HG03045 (cell line): Measurements from ENCODE around the gene ST6GALNAC5.

Source experiments
- ATAC-seq: cut with Tn5 transposase; IDR thresholded peaks from one replicate; pipeline ENCODE4 v1.9.1; 2021; ENCODE audit warnings: mild to moderate bottlenecking, moderate library complexity; ENCODE audit not compliant: unreplicated experiment

Gene ST6GALNAC5

DNA sequence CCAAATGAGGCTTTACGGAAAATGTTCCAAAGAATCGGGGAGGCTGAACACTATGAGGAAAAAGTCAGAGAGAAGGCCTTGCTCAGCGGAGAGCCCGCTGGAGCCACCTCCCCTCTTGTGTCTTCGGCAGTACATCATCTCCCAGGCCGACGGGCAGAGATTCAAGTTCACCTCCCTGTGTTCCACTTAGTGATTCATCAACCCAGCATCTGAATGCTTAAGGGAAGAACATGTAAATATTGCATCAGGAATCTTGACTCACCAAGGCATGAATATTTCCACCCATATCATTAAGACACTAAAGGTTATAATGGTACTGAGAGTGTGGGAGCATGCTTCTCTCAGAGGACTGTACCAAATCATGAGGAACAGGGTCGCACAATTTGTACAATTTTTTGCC, 172.5 kb downstream of the ST6GALNAC5 start:
- no peak for ATAC-seq

DNA sequence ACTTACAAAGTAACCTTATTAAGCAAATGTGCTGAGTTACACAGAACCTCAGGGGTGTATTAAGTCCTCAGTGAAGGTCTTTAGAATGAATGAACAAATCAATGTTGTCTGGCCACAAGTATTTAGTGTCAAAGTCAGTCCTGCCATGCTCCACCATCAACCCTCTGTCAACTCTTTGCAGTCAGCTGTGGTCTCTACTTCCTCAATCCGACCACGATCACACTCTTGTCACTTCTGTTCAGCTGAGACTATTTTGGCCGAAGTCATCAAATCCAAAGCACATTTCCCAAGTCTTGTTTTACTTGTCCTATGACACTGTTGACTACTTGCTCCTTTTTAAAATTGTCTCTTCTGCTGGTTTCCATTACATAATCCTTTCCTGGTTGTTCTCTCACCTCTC, 173.5 kb downstream of the ST6GALNAC5 start:
- no peak for ATAC-seq

DNA sequence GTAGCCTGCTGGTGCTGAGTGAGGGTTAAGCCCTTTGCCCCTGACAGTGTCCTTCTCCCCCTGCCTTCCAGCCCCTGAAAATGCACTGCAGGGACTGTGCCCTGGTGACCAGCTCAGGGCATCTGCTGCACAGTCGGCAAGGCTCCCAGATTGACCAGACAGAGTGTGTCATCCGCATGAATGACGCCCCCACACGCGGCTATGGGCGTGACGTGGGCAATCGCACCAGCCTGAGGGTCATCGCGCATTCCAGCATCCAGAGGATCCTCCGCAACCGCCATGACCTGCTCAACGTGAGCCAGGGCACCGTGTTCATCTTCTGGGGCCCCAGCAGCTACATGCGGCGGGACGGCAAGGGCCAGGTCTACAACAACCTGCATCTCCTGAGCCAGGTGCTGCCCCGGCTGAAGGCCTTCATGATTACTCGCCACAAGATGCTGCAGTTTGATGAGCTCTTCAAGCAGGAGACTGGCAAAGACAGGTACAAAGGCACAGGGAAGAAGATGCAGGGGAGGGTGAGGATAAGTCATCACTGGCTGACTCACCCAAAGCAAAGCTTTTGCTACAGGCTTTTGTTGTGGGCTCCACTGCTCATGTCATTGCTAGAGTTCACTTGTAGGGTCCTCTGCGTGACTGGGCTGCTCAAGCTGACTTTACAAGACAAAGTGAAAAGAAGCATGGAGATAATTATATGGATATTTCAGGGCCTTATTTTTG, 177.0 kb downstream of the ST6GALNAC5 start:
- ATAC-seq, result no peak

DNA sequence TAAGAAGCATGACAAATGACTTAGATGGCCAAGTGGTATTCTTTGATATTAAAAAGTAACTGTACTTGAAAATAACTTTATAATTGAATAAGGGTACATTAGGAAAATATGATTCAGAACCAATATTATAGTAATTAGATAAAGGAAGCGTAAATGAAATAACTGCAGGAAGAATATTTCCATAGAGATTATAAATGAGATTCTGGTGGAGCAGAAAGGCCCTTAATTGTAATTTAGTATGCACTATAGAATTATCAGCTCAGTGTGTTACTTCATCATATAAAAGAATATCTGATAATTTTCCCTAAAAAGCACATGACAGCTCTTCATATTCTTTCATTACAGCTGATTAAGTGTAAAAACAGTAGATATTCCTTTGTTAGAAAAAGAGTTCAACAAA, 180.3 kb downstream of the ST6GALNAC5 start:
- ATAC-seq, result no peak

DNA sequence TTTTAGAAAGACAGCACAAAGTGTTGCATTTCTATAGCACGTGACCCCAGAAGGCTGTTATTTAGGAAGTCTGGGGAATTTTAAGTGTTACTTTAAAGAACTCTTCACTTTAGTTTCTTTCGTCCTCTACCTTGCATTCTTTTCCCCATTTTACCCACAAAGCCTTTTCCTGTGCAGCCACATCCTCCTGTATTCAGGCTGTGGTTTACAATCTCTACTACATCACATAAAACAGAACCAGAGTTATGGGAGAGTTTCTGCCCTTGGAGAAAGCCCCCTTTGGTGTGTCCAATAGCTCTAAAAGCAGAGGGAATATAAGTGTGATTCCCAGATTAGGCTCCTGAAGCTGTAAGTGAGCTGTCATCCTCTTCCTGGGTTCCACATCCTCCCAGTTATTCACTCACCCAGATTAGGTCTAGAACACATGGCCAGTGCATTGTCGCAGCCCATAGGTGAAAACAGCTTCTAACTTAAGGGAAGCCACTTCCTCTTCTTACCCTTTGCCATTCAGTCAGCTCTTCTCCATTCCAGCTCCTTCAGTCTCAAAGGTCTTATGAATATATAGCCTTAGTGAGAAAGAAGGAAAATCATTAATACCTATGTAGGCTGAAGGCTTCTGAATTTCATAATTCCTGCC, 180.8 kb downstream of the ST6GALNAC5 start:
- ATAC-seq, result no peak

DNA sequence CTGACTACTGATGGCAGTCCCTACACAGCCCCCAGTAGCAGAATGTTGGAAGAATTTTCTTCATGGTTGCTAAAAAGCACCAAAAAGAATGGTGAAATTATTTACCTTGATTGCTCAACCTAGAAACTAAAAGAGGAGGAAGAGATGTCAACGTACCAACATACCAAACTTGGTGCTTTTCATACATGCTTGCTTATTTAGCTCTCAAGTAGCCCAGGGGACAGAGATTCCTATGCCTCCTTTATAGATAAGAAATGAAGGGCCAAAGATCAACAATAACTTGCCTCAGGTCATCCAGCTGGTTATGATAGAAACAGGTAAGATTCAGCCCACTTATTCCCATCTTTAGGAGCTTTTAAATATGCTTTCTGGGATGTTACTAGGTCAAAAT, 181.3 kb downstream of the ST6GALNAC5 start:
- ATAC-seq, result no peak

DNA sequence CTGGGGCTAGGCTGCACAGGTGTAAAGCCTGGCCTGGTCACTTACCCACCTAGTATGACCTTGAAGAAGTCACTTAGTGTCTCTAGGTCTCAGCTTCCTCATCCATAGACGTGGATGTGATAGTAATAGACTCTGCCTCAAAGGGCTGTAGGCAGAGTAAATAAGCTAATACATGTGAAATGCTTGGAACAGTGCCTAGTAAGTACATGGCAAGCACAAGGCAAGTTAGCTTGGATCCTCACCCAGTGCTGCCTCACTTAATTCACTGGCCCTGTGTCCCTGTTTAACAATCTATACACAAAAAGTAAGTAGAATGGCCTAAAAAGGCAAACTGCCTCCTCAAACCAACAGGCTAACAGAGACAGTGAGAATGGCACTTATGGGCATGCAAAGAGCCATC, 184.1 kb downstream of the ST6GALNAC5 start:
- ATAC-seq, result no peak

DNA sequence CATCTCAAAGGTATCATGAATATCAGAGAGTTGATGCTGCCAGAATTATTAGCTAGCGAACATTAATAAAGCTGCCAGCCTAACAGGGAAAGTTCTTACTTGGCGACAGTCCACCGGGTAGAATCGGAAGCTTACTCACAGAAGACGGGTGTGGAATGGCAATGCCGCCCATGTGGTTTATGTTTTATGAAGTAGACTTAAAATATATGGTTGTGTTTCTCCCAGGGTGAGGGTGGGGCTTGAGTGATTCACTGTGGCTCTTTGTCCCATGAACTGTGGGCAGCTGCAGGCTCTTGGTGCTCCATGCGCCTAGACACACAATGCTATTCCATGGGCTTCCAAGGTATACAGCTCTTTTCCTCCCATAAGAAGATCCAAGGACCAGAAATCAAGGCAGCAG, 189.2 kb downstream of the ST6GALNAC5 start:
- no peak for ATAC-seq

DNA sequence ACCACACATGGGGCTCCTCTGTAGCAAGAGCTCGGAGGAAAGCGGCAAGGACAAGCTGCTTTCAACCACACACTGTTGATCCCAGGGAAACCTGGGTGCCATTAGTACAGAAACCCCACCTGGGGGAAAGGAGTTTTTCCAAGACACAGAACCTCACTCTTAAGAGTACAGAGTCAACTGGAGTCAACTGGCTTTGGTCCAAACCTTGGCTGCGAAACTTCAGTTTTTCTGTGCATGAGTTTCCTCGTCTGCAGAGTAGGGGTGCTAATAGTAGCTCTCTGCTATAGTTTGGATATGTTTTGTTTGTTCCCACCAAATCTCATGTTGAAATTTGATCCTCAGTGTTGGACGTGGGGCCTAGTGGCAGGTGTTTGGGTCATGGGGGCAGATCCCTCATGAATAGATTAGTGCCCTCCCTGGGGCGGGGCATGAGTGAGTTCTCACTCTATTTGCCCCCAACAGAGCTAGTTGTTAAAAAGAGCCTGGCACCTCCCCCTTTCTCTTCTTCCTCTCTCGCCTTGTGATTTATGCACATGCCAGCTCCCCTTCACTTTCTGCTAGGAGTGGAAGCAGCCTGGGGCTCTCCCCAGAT, 190.8 kb downstream of the ST6GALNAC5 start:
- ATAC-seq, result no peak

DNA sequence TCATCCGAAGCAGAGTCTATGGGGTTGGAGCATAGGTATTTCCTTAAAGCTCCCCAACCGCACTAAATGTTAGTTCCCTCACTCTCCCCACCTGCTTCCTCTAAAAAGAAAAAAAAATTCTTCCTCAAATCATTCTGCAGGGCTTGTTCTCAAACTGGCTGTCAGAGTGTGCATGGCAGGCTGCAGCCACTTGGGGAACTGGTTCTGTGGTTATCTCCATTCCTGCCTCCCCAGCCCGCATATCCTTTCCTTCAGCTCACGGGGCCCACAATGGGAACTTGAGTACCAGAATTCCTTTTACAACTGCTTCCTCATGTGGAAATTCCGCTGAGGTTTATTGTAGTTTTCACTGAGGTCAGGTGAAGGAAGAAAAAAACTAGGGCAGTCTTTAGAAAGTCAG, 192.7 kb downstream of the ST6GALNAC5 start:
- ATAC-seq, result no peak

DNA sequence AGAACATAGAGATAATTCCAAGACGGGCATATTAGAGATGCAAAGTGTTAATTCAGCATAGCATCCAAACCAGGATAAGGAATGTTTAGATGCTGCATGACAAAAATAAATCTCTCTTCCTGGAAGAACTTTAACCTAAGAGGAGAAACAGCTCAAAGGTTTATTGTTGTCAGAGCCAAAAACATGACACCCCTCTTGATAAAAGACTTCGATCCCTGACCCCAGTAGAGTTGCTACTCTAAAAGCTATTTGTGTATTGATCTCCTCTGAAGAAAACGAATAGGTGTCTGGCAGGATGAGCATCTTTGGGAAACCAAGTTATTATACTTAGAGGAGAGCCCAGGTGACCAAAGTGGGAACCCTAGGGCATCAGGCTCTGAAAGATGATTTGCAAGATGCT, 193.9 kb downstream of the ST6GALNAC5 start:
- no peak for ATAC-seq

DNA sequence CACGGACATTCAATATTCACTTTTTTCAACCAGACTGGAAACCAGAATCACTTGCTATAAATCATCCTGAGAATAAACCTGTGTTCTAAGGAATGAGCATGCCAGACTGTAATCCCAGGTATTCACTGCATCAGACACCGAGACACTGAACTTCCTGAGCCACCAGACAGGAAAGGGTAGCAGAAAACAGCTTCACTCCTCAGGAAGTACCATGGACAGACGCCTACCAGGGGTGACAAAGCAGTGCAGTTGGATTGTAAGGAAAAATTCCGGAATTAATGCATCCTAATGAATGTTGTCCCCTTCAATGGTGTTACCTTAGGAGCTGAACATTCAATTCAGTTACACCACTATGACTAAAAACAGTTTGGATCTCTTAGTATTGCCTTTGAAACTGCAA, 195.8 kb downstream of the ST6GALNAC5 start:
- no peak for ATAC-seq

DNA sequence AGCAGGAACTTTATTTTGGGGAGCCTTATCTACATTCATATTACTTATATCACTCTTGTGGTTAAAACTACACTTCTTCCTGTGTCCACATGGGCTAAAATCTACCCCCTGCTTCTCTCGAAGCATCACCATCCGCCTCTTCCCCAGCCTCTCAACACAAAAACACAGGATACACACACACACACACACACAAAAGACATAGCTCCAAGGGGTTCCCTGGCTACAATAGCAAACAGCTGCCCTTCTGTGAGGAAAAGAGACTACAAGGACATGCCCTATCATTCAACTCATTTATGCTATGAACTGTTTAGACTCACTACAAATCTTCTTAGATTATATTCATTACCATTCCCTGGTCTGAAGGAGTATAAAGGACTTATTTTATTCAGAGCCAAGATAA, 197.0 kb downstream of the ST6GALNAC5 start:
- no peak for ATAC-seq

DNA sequence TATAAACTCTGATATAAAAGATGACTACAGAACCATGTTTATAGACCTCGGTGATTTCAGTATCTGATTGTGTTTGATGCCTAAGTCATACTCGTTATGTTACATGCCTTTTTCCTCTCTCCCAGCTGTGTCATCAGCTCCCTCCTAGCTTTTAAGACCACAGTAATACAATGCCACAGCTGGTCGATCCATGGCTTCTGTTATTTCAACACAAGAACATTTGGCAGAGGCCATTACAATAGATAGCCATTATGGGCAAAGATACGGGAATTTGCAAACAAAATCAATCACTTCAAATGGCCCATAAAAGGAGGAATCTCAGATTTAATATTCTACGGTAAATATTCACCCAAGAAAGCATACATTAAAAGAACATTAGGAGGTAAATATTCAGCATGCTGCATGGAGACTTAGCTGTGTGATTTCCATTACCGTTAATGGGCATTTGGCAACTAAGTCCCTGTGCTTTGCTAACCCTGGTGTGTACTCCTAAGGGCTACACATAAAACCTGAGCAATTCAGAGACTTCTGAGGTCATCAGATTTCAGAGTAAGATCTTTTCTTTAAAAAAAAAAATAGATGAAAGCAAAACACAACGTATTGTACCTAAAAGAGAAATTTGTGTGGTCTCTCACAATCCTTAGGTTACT, 198.5 kb downstream of the ST6GALNAC5 start:
- no peak for ATAC-seq

DNA sequence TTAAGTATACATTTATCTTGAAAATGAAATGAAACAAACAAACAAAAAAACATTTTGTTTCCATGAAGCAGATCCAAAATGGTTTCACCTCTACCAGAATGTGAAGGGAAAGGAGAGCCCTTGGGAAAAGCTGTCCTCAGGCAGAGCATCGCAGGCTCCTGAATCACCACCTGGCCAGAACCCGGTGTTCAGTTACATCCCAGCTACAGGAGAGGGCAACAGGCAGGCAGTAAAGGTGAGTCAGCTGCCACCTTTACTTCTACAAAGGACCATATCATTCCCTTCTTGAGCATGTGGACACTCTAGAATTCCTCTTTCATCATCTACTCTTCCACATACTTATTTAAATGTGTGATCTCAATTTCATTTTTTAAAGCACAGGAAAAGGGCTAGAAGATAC, 200.7 kb downstream of the ST6GALNAC5 start:
- ATAC-seq, result no peak

DNA sequence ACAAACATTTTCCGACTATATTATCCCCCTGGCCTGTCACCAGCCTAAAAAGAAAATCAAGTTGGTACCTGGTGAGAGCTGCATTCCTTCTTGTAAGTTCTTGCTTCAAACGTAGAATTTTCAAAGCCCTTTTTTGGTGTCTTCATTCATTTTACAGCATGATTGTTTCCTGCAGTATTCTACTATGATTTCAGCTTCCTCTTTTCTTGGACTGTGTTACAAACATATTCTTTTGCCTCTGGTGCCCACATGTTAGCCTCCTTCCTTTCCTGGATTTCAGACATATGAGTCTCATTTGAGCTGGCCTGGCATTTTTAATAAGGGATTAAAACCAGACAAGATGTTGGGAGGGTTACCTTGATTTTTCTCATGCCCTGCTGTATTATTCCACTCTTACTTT, 209.5 kb downstream of the ST6GALNAC5 start:
- ATAC-seq, result no peak

DNA sequence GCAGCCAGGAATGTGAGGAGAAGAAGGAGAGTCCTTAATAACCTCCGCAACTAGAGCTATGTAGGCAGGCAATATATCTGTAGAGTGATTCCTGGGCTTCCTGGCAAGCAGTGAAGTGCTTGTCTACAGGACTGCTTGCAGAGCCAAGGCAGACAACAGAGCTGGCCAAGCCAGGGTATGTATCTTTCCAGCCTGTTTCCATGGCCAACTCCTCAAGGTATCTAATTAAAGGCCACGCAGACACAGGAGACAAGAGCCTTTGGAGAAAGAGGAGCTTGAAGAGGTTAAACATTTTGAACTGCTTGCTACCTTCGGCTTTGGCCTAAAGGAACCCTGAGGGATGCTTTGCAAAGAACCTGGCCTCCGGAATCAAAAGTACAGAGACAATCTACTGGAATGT, 214.6 kb downstream of the ST6GALNAC5 start:
- no peak for ATAC-seq

DNA sequence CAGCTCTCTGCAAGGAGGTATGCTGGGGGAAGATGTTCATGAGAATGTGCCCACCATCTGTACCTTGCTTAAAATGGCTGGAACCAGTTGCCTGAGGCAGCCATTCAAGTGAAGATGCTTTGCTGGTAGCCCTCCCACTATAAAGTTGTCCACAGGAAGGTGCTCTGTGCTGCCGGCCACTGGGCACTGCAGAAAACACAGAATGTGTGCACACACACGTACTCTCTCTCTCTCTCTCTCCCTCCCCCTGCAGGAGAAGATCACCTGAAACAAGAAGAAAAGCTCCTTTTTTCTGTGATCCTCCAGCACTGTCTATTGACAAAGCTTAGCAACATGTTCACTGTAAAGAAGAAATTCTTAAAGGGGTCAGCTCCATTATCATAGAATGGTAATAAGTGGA, 217.2 kb downstream of the ST6GALNAC5 start:
- no peak for ATAC-seq

DNA sequence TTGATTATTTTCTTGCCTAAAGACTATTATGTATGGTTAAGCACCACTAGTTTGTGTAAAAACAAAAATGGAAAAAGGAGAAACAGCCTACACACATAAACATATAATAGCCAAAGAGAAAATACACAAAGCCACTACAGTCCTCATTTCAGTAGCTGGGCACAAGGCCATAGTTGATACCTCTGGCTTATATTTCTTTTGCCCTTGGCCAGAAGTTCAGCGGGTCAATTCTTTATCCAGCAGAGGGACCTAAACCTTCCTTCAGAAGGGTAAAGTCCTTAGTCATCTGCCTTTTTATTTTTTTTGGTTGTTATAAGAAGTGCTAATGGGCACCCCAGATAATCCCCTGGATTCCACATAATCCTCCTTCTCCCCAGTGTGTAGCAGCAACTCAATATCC, 217.8 kb downstream of the ST6GALNAC5 start:
- no peak for ATAC-seq

DNA sequence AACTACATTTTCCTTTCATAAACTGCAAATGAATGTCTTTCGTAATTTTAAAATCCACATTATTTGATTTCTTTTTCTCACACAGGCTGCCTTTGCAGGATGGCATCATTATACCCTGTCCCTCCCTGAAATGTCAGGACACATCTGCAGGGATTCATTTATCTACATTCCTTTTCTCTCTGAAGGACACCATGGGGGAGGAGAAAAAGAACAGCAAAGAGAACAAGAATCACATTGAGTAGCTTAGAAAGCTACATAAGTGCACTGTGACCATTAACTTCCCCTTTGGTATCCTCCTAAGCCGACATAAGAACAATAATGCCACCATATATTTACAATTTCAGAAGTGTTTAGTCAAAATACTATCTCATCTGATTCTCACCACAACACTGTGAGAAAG, 222.5 kb downstream of the ST6GALNAC5 start:
- ATAC-seq, result no peak

DNA sequence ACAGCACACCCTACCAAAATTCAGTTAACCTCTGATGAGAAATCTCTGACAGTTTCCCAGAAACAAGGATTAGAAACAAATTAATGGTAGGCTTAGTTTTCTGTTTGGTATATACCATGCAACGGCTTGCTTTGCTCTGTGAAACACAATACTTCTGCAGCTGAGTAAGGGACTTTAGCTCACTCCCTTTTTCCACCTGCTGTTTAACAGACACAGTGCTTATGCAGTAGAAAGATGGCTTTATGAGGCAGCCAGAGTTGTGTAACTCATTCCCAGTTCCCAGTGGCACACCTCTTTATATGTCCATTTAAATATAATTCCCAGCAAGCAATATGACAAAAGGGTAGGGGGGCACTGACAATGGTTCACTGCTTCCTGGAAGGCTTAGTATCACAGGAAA, 228.0 kb downstream of the ST6GALNAC5 start:
- ATAC-seq, result no peak
